HepG2 (cell line): Measurements from ENCODE around the gene TCF19. TPM values are rescaled to one million over a fixed set of nuclear protein-coding genes. Genes with fewer than 3 reads are reported as not detected.
"Not testable (repeated sequence)": the region's sequence is repeated elsewhere in the genome, so short reads cannot be mapped to it uniquely, and the experiment has no call there.

Source experiments
- ATAC-seq: fragments of 200-7000 bp; cut with Tn5 transposase; 3 replicates; pipeline ENCODE4 v1.9.1; 2020; ENCODE audit warnings: mild to moderate bottlenecking, moderate library complexity
- BruUV-seq: library from RNA; stranded (reverse); fragments of 400-500 nt; replicated peaks from 2 replicates; lab custom pipeline; 2021; lab: Mats Ljungman, UMichigan
- CTCF ChIA-PET: fragments of 300-600 bp; formaldehyde crosslinking; extraction: SDS; loops from one replicate; lab custom pipeline; 2021; ENCODE audit warnings: low total read pairs, inconsistent platforms, low intra/inter-chr PET ratio; lab: Yijun Ruan, JAX
- POLR2A ChIA-PET: fragments of 350-600 bp; sonication (Branson Sonifier 250); formaldehyde crosslinking; loops from one replicate; lab custom pipeline; 2020; ENCODE audit warnings: antibody characterized with exemption, inconsistent platforms; lab: Yijun Ruan, JAX
- DNase-seq: peaks from one replicate; pipeline ENCODE4 v3.0.0-alpha.2; 2015; ENCODE audit warnings: low spot score
- FAIRE-seq: peaks from 3 replicates; lab custom pipeline; 2011; peaks lifted over from hg19 to GRCh38; lab: Jason Lieb, UNC
- H2AFZ ChIP-seq: one replicate; pipeline ENCODE4 v1.6.1; 2011; ENCODE audit warnings: low read length, inconsistent platforms
- H3K27ac ChIP-seq: fragments of 300-600 bp; 3 replicates; pipeline ENCODE4 v1.8.0; 2011; ENCODE audit warnings: mixed run types, mild to moderate bottlenecking, mixed read lengths, low read length, inconsistent platforms; ENCODE audit not compliant: insufficient read depth; ENCODE audit errors: extremely low read length
- H3K27me3 ChIP-seq, 2 experiments: fragments of 200-600 bp in 1 of 2; 2 replicates in 1 of 2; 3 replicates in 1 of 2; pipeline versions ENCODE4 v1.6.0 to v1.8.0; 2011; ENCODE audit warnings: low read length in 2 of 2, mild to moderate bottlenecking in 2 of 2, moderate library complexity in 2 of 2, inconsistent platforms in 1 of 2; ENCODE audit not compliant: insufficient read depth in 2 of 2, control insufficient read depth in 1 of 2
- H3K36me3 ChIP-seq, 2 experiments: fragments of 200-600 bp in 1 of 2; replicated peaks in 1 of 2; 2 replicates in 1 of 2; 3 replicates in 1 of 2; pipeline versions ENCODE4 v1.5.1 to v1.8.0; 2011; ENCODE audit warnings: low read length in 2 of 2, inconsistent platforms in 1 of 2; ENCODE audit not compliant: insufficient read depth in 2 of 2, control insufficient read depth in 1 of 2
- H3K4me1 ChIP-seq: 2 replicates; pipeline ENCODE4 v1.5.1; 2012; ENCODE audit warnings: low read length, inconsistent platforms; ENCODE audit not compliant: insufficient read depth
- H3K4me2 ChIP-seq: 2 replicates; pipeline ENCODE4 v1.6.0; 2011; ENCODE audit warnings: low read depth, low read length, inconsistent platforms
- H3K4me3 ChIP-seq, 3 experiments: fragments of 200-600 bp in 1 of 3; sonication (generic), shearing (Covaris generic) in 1 of 3; replicated peaks in 1 of 3; 2 replicates each; pipeline ENCODE4 v1.5.1; 2011 to 2016; ENCODE audit warnings: low read length in 3 of 3, inconsistent platforms in 2 of 3, low read depth in 2 of 3, mild to moderate bottlenecking in 2 of 3, control low read depth in 1 of 3, mixed read lengths in 1 of 3; ENCODE audit not compliant: insufficient read depth in 1 of 3
- H3K79me2 ChIP-seq: one replicate; pipeline ENCODE4 v1.6.1; 2011; ENCODE audit warnings: low read length, inconsistent platforms; ENCODE audit not compliant: insufficient read depth
- H3K9ac ChIP-seq: 2 replicates; pipeline ENCODE4 v1.6.0; 2011; ENCODE audit warnings: mild to moderate bottlenecking, low read depth, low read length, inconsistent platforms; ENCODE audit not compliant: insufficient read depth
- H3K9me3 ChIP-seq: 2 replicates; pipeline ENCODE4 v1.5.1; 2012; ENCODE audit warnings: mild to moderate bottlenecking, low read length
- H4K20me1 ChIP-seq: 2 replicates; pipeline ENCODE4 v1.6.0; 2011; ENCODE audit warnings: inconsistent platforms, mild to moderate bottlenecking, low read length, moderate library complexity; ENCODE audit not compliant: insufficient read depth
- NFIC ChIP-seq: IDR thresholded peaks from 2 replicates; pipeline ENCODE4 v1.6.1; 2012; ENCODE audit warnings: mild to moderate bottlenecking, low read length, inconsistent platforms
- RORA ChIP-seq: sonication (generic); formaldehyde crosslinking; IDR thresholded peaks from 2 replicates; pipeline ENCODE4 v1.5.0; 2020; ENCODE audit warnings: mild to moderate bottlenecking, missing genetic modification reagents, moderate library complexity
- TGIF2 ChIP-seq: IDR thresholded peaks from 2 replicates; pipeline ENCODE4 v1.6.1; 2016; ENCODE audit warnings: control low read depth, missing compliant biosample characterization
- ZKSCAN8 ChIP-seq: IDR thresholded peaks from 2 replicates; pipeline ENCODE4 v1.6.1; 2016; ENCODE audit warnings: borderline replicate concordance, missing genetic modification reagents, missing compliant biosample characterization
- ZNF230 ChIP-seq: sonication (generic); formaldehyde crosslinking; IDR thresholded peaks from 2 replicates; pipeline ENCODE4 v1.4.0; 2020; ENCODE audit warnings: mild to moderate bottlenecking, missing genetic modification reagents
- ZNF337 ChIP-seq: sonication (generic); formaldehyde crosslinking; IDR thresholded peaks from 2 replicates; pipeline ENCODE4 v1.5.1; 2020; ENCODE audit warnings: missing genetic modification reagents, low read depth, mild to moderate bottlenecking, borderline replicate concordance
- ZNF543 ChIP-seq: sonication (generic); formaldehyde crosslinking; IDR thresholded peaks from 2 replicates; pipeline ENCODE4 v1.4.0; 2020; ENCODE audit warnings: mild to moderate bottlenecking, missing genetic modification reagents
- ZNF567 ChIP-seq: sonication (generic); formaldehyde crosslinking; IDR thresholded peaks from 2 replicates; pipeline ENCODE4 v1.8.1; 2023; ENCODE audit warnings: mild to moderate bottlenecking, missing genetic modification reagents, borderline replicate concordance
- ZNF703 ChIP-seq: sonication (generic); formaldehyde crosslinking; IDR thresholded peaks from 2 replicates; pipeline ENCODE4 v1.5.1; 2020; ENCODE audit warnings: missing genetic modification reagents, mild to moderate bottlenecking, moderate library complexity, borderline replicate concordance
- ZNF770 ChIP-seq: sonication (generic); formaldehyde crosslinking; IDR thresholded peaks from 2 replicates; pipeline ENCODE4 v1.5.0; 2020; ENCODE audit warnings: mild to moderate bottlenecking, missing genetic modification reagents
- ZNF816 ChIP-seq: sonication (generic); formaldehyde crosslinking; IDR thresholded peaks from 2 replicates; pipeline ENCODE4 v1.8.0; 2022; ENCODE audit warnings: missing genetic modification reagents, mild to moderate bottlenecking, borderline replicate concordance
- ZNF850 ChIP-seq: sonication (generic); formaldehyde crosslinking; conservative IDR thresholded peaks from 2 replicates; pipeline ENCODE4 v1.9.0; 2021; ENCODE audit warnings: mild to moderate bottlenecking, missing genetic modification reagents
- WGBS: methylation state at CpG from one replicate; pipeline ENCODE4 v1.1.6; 2017; ENCODE audit warnings: low lambda C conversion rate; 5-methylcytosine and 5-hydroxymethylcytosine counted together
- in situ Hi-C: cut with HindIII; loops from 2 replicates; pipeline ENCODE4 v1.10.0; 2017; ENCODE audit warnings: low pct_unique_long_range_greater_than_20kb; ENCODE audit not compliant: extremely low pct_ligation_motif_present
- intact Hi-C: fragments of 100-400 bp; cut with micrococcal nuclease; formaldehyde crosslinking; loops from one replicate; pipeline ENCODE4 v1.10.0; 2022; ENCODE audit not compliant: unreplicated experiment
- polyA plus RNA-seq, 8 experiments: library from polyadenylated mRNA; depleted of rRNA in 3 of 8; stranded (reverse) in 7 of 8; unstranded in 1 of 8; fragments of >200 nt; fragmentation: Illumina TruSeq in 4 of 8; extraction: Trizol in 4 of 8; gene quantifications; 2 replicates each; pipeline versions ENCODE4 v1.2.1 to v1.2.3, GENCODE V29; 2011 to 2016; ENCODE audit warnings: low read depth in 4 of 8, missing spikeins in 1 of 8, mixed read lengths in 1 of 8; ENCODE audit not compliant: insufficient read depth in 1 of 8
- total RNA-seq, 5 experiments: library from RNA; depleted of rRNA; stranded (reverse); fragments of >200 nt; fragmentation: Illumina TruSeq; extraction: Trizol; gene quantifications; 2 replicates each; pipeline ENCODE4 v1.2.3, GENCODE V29; 2016; ENCODE audit warnings: low read depth in 1 of 5
- TF ChIP-seq, protein P1 (sequence below): sonication (generic); formaldehyde crosslinking; IDR thresholded peaks from 2 replicates; pipeline ENCODE4 v1.4.0; 2020; ENCODE audit warnings: low read depth, mild to moderate bottlenecking, missing genetic modification reagents
- TF ChIP-seq, protein P2 (sequence below): sonication (generic); formaldehyde crosslinking; IDR thresholded peaks from 2 replicates; pipeline ENCODE4 v1.5.0; 2020; ENCODE audit warnings: missing genetic modification reagents
- TF ChIP-seq, protein P3 (sequence below): sonication (generic); formaldehyde crosslinking; IDR thresholded peaks from 2 replicates; pipeline ENCODE4 v1.4.0; 2020; ENCODE audit warnings: mild to moderate bottlenecking, missing genetic modification reagents, borderline replicate concordance

Gene TCF19
- total and polyA plus RNA-seq, 2 of the 13 experiments (the other 11 are each of a cell fraction or from before 2014, with no cell fraction given), result 4.9 to 22.2 TPM

DNA sequence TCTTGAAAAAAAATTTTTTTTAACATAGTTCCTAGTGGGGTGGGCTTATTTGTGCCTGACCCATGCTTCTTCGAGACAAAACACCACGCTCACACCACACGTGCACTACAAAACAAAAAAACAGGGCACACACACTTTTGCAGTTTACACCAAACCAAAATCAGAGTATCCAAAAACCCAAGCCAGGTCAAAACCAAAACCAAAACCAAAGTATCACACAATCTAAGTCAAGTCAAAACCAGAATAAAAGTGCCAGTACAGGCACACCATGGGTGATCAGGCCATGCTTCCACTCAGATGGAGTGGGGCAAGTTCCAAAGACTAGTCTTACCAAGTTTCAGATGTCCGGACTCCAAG lies 27.3 kb downstream of the TCF19 start:
- FAIRE-seq, in situ Hi-C loops, DNase-seq, H3K27me3 ChIP-seq, H4K20me1 ChIP-seq, H3K36me3 ChIP-seq, CTCF ChIA-PET, H3K9me3 ChIP-seq: not testable (repeated sequence)
- Histone ChIP-seq H3K4me3 (peak overlapping the region; percentile 57 to 87 (median 70)), H2AFZ (peak overlapping the region; percentile 65), H3K9ac (peak overlapping the region; percentile 88), H3K4me1 (peaks cover 44% of the 10 kb centered on the region), H3K27ac (peak overlapping the region; percentile 94), H3K79me2 (peaks cover 39% of the 10 kb centered on the region), H3K4me2 (peak overlapping the region; percentile 94)
- TSS peak; percentile 87 for BruUV-seq
- intact Hi-C loops, result loop anchor here (1.0 kb wide), 1 partner anchor 27 kb away; the partner anchor contains the start of gene TCF19
- peak; percentile 46 for ATAC-seq
- 0% methylated on average over 4 of the region's 4 CpGs for WGBS
- POLR2A ChIA-PET, result interaction anchor here (1.5 kb wide), 1 partner anchor 48 kb away, joined by 5 read pairs; no protein-coding TSS in a partner anchor
- TF ChIP-seq ZNF850 (peak; percentile 75; the same call in 1 of the 2 replicates), RORA (CRISPR knock-in tag) (0 out of 2 replicates have a peak, but pooled peaks have one; percentile 68), ZNF816 (peak; percentile 74; the same call in 1 of the 2 replicates), NFIC (0 out of 2 replicates have a peak, but pooled peaks have one; percentile 3), ZKSCAN8 (0 out of 2 replicates have a peak, but pooled peaks have one; percentile 8), ZNF770 (CRISPR knock-in tag) (0 out of 2 replicates have a peak, but pooled peaks have one; percentile 33), ZNF543 (CRISPR knock-in tag) (peak; percentile 19; the same call in 1 of the 2 replicates), ZNF337 (CRISPR knock-in tag) (peak; percentile 36; the same call in 1 of the 2 replicates), ZNF230 (CRISPR knock-in tag) (0 out of 2 replicates have a peak, but pooled peaks have one; percentile 68), ZNF567 (CRISPR knock-in tag) (0 out of 2 replicates have a peak, but pooled peaks have one; percentile 54), TGIF2 (peak; percentile 10; the same call in 1 of the 2 replicates), ZNF703 (0 out of 2 replicates have a peak, but pooled peaks have one; percentile 46)
- TF ChIP-seq, protein P1, sequence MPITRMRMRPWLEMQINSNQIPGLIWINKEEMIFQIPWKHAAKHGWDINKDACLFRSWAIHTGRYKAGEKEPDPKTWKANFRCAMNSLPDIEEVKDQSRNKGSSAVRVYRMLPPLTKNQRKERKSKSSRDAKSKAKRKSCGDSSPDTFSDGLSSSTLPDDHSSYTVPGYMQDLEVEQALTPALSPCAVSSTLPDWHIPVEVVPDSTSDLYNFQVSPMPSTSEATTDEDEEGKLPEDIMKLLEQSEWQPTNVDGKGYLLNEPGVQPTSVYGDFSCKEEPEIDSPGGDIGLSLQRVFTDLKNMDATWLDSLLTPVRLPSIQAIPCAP (CRISPR knock-in tag), result peak; percentile 32; the same call in 1 of the 2 replicates
- TF ChIP-seq, protein P2, sequence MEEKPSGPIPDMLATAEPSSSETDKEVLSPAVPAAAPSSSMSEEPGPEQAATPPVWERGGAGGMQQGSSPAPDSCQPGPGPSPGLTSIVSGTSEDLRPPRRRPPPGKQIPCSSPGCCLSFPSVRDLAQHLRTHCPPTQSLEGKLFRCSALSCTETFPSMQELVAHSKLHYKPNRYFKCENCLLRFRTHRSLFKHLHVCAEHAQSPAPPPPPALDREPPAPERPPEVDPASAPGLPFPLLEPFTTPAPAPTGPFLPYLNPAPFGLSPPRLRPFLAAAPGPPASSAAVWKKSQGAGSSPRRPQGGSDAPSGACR (CRISPR knock-in tag), result peak; percentile 18; the same call in 1 of the 2 replicates
- TF ChIP-seq, protein P3, sequence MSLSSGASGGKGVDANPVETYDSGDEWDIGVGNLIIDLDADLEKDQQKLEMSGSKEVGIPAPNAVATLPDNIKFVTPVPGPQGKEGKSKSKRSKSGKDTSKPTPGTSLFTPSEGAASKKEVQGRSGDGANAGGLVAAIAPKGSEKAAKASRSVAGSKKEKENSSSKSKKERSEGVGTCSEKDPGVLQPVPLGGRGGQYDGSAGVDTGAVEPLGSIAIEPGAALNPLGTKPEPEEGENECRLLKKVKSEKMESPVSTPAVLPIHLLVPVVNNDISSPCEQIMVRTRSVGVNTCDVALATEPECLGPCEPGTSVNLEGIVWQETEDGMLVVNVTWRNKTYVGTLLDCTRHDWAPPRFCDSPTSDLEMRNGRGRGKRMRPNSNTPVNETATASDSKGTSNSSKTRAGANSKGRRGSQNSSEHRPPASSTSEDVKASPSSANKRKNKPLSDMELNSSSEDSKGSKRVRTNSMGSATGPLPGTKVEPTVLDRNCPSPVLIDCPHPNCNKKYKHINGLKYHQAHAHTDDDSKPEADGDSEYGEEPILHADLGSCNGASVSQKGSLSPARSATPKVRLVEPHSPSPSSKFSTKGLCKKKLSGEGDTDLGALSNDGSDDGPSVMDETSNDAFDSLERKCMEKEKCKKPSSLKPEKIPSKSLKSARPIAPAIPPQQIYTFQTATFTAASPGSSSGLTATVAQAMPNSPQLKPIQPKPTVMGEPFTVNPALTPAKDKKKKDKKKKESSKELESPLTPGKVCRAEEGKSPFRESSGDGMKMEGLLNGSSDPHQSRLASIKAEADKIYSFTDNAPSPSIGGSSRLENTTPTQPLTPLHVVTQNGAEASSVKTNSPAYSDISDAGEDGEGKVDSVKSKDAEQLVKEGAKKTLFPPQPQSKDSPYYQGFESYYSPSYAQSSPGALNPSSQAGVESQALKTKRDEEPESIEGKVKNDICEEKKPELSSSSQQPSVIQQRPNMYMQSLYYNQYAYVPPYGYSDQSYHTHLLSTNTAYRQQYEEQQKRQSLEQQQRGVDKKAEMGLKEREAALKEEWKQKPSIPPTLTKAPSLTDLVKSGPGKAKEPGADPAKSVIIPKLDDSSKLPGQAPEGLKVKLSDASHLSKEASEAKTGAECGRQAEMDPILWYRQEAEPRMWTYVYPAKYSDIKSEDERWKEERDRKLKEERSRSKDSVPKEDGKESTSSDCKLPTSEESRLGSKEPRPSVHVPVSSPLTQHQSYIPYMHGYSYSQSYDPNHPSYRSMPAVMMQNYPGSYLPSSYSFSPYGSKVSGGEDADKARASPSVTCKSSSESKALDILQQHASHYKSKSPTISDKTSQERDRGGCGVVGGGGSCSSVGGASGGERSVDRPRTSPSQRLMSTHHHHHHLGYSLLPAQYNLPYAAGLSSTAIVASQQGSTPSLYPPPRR, result 0 out of 2 replicates have a peak, but pooled peaks have one; percentile 1
